GM23338 (cell line): ENCODE data around the gene TPMT.

Source experiments
- CREB1 ChIP-seq: fragments of 250-450 bp; sonication (Bioruptor Pico); IDR thresholded peaks from 2 replicates; pipeline ENCODE4 v1.5.0; 2020; ENCODE audit warnings: low read depth, mild to moderate bottlenecking, moderate library complexity
- EZH2 ChIP-seq: fragments of 200-600 bp; sonication (generic); IDR thresholded peaks from one replicate; pipeline ENCODE4 v1.8.0; 2017; ENCODE audit warnings: antibody characterized with exemption, mild to moderate bottlenecking, low read depth; ENCODE audit not compliant: unreplicated experiment
- EZH2phosphoT487 ChIP-seq: fragments of 200-600 bp; sonication (generic); IDR thresholded peaks from one replicate; pipeline ENCODE4 v1.8.1; 2018; ENCODE audit warnings: antibody characterized with exemption; ENCODE audit not compliant: unreplicated experiment
- POLR2AphosphoS5 ChIP-seq: IDR thresholded peaks from 2 replicates; pipeline ENCODE4 v1.6.1; 2016; ENCODE audit warnings: antibody characterized with exemption, low read depth
- TF ChIP-seq, protein P1 (sequence below), 2 experiments: fragments of 200-600 bp in 1 of 2; sonication (generic) in 1 of 2; conservative IDR thresholded peaks; 2 replicates each; pipeline versions ENCODE4 v1.5.1 to v1.6.1; 2016 to 2017; ENCODE audit warnings: antibody characterized with exemption in 2 of 2, low read depth in 2 of 2, mild to moderate bottlenecking in 2 of 2, moderate library complexity in 1 of 2

GRCh38 chr6:18100296-18100695, 54.6 kb downstream of the TPMT start:
- TF ChIP-seq POLR2AphosphoS5 (no peak), EZH2 (no peak), EZH2phosphoT487 (no peak), CREB1 (CRISPR knock-in tag) (no peak)
- TF ChIP-seq, protein P1, sequence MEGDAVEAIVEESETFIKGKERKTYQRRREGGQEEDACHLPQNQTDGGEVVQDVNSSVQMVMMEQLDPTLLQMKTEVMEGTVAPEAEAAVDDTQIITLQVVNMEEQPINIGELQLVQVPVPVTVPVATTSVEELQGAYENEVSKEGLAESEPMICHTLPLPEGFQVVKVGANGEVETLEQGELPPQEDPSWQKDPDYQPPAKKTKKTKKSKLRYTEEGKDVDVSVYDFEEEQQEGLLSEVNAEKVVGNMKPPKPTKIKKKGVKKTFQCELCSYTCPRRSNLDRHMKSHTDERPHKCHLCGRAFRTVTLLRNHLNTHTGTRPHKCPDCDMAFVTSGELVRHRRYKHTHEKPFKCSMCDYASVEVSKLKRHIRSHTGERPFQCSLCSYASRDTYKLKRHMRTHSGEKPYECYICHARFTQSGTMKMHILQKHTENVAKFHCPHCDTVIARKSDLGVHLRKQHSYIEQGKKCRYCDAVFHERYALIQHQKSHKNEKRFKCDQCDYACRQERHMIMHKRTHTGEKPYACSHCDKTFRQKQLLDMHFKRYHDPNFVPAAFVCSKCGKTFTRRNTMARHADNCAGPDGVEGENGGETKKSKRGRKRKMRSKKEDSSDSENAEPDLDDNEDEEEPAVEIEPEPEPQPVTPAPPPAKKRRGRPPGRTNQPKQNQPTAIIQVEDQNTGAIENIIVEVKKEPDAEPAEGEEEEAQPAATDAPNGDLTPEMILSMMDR (conservative IDR thresholded peaks at IDR 0.05; ENCODE audit: low read depth in 2 of 2) = no peak
